ENCODE results near the gene IQCB1.
"Not testable (repeated sequence)": the region's sequence is repeated elsewhere in the genome, so short reads cannot be mapped to it uniquely, and the experiment has no call there.

IQCB1 gene

DNA sequence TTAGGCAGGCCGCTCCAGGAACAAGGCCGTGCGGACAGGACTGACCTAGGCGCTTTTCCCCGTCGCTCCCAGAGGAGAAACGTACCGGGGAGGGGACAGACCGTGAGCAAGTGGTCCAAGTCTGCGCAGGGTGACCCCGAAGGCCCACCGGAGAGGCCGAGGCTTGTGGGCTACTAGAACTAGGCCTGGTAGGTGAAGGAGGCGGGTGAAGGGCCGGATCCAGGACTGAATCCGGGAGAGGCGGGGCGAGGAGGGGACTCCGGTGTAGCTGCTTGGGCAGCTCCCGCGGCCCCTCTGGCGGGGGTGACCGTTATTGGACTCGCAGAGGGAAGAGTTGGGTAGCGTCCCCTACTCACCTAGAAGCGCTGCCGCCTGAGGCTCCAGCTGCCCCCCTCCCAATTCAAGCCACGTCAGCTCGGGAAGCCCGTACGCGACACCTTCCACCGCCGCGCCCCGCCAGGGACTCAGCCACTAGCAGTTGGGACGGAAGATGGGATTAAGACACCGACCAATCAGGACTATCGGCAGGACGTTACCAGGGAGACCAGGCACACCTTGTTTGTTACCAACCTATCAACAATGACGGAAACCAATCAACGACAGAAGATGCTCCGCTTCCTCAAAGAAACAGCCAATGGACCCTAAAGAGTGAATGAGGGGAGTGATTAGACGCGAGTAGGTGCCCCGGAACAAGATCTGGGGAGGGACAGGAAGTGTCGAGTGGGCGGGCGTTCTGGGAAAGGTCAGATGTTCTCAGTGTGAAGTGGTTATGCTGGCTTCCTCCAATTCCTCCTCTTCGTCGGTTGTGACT lies 85.4 kb downstream of the IQCB1 start, which contains the start of gene GOLGB1:
TSS of gene GOLGB1 (minus strand) at position 466 of the 811 bp plus-strand sequence. CDS start 18,770 bp downstream, outside the sequence.
- DNase-seq (ENCODE audit: low spot score in 2 of 2) = peak; percentile 85 to 89
- Mint-ChIP-seq H3K27ac (no peak within 1 kb of the TSS), H3K4me3 (no peak within 1 kb of the TSS)

GRCh38 chr3:121748680-121749275 lies 86.1 kb downstream of the IQCB1 start:
- DNase-seq (ENCODE audit: low spot score in 2 of 2) (no peak), ATAC-seq (ENCODE audit: low read depth) (peak; percentile 4)
- Mint-ChIP-seq H3K4me3 (no peak overlapping the region), H3K4me1 (peaks cover 2% of the 10 kb centered on the region), H3K36me3 (no peaks in the 10 kb centered on the region), H3K27me3 (no peaks in the 10 kb centered on the region), H3K9me3 (no peaks in the 10 kb centered on the region), H3K27ac (no peak overlapping the region)

More for the DNA sequence above, 85.4 kb downstream of the IQCB1 start, which contains the start of gene GOLGB1:
- ATAC-seq (ENCODE audit: low read depth) = peak; percentile 92
- Mint-ChIP-seq H3K9me3 (no peaks in the 10 kb centered on the region), H3K27me3 (no peaks in the 10 kb centered on the region), H3K4me1 (peaks cover 2% of the 10 kb centered on the region), H3K36me3 (no peaks in the 10 kb centered on the region)

DNA sequence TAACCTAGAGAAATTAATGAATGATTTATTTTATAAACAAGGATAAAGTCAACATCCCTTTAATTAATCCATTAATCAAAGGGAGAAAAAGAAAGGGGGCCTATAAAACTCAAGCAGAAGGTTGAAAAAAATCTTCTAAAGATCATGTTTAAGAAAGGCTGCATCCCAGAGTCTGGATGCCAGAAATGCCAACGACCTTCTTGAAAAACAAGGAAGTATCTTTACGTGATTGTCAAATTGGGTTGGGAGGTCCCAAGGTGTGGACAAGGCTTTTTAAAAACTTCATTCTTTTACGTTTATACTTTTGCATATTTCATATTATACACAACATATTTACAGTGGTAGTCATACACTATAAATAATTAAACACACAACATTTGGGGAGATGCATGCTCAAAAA lies 86.9 kb downstream of the IQCB1 start:
- Mint-ChIP-seq H3K4me1 (peaks cover 2% of the 10 kb centered on the region), H3K4me3 (no peak overlapping the region)

DNA sequence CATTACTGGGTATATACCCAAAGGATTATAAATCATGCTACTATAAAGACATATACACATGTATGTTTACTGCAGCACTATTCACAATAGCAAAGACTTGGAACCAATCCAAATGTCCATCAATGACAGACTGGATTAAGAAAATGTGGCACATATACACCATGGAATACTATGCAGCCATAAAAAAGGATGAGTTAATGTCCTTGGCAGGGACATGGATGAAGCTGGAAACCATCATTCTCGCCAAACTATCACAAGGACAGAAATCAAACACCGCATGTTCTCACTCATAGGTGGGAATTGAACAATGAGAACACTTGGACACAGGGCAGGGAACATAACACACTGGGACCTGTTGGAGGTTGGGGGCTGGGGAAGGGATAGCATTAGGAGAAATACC lies 91.8 kb downstream of the IQCB1 start:
- not testable (repeated sequence) for DNase-seq (ENCODE audit: low spot score in 2 of 2); H3K27ac Mint-ChIP-seq; H3K9me3 Mint-ChIP-seq; H3K27me3 Mint-ChIP-seq; H3K4me3 Mint-ChIP-seq; ATAC-seq (ENCODE audit: low read depth)
- peaks cover 10% of the 10 kb centered on the region for H3K4me1 Mint-ChIP-seq
- H3K36me3 Mint-ChIP-seq = peaks cover 22% of the 10 kb centered on the region

More for the DNA sequence above, 86.9 kb downstream of the IQCB1 start:
- Mint-ChIP-seq H3K27me3 (no peaks in the 10 kb centered on the region), H3K36me3 (peaks cover 3% of the 10 kb centered on the region), H3K9me3 (no peaks in the 10 kb centered on the region), H3K27ac (no peak overlapping the region)
- no peak for DNase-seq (ENCODE audit: low spot score in 2 of 2)
- no peak for ATAC-seq (ENCODE audit: low read depth)

- DNase-seq (ENCODE audit: low spot score in 2 of 2) = no peak
- Mint-ChIP-seq H3K9me3 (no peaks in the 10 kb centered on the region), H3K4me3 (no peak overlapping the region), H3K27ac (no peak overlapping the region), H3K4me1 (peaks cover 15% of the 10 kb centered on the region), H3K27me3 (no peaks in the 10 kb centered on the region), H3K36me3 (peaks cover 23% of the 10 kb centered on the region)
- no peak for ATAC-seq (ENCODE audit: low read depth)
Observed at GRCh38 chr3:121740896-121741295, 94.0 kb downstream of the IQCB1 start.

DNA sequence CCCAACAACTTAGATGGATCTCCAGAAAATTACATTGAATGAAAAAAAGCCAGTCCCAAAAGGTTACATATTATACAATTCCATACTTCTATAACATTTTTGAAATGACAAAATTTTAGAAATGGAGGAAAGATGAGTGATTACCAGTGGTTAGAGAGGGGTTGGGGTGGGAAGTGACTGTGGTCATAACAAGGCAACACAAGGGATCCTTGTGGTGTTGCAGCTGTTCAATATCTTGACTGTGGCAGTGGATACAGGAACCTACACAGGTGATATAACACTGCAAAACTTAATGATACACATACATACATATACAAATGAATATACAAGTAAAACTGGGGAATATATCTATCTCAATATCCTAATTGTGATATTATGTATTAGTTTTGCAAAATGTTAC lies 95.0 kb downstream of the IQCB1 start:
- Mint-ChIP-seq H3K9me3 (no peaks in the 10 kb centered on the region), H3K27me3 (no peaks in the 10 kb centered on the region), H3K36me3 (peaks cover 25% of the 10 kb centered on the region), H3K4me1 (peaks cover 16% of the 10 kb centered on the region), H3K27ac (no peak overlapping the region), H3K4me3 (no peak overlapping the region)
- no peak for ATAC-seq (ENCODE audit: low read depth)
- no peak for DNase-seq (ENCODE audit: low spot score in 2 of 2)

DNA sequence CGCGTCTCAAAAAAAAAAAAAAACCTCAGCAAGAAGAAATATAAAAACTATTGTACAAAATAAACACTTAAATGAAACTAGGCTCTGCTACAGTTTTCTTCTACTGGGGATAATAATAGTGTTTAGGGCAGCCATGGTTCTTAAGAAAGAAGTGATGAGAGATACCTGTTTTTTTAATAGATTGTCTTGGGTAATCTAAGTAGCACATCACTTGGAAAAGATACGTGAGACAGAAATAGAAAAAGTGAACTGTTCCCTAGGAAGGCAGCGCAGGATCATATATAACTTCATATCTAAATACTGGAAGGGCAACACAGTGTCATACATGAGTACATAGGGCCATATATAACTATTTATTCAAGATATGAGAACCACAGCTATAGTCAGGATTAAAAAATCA lies 97.2 kb downstream of the IQCB1 start:
- peaks cover 24% of the 10 kb centered on the region for H3K36me3 Mint-ChIP-seq
- no peaks in the 10 kb centered on the region for H3K9me3 Mint-ChIP-seq
- no peak overlapping the region for H3K4me3 Mint-ChIP-seq
- ATAC-seq (ENCODE audit: low read depth) (no peak), DNase-seq (ENCODE audit: low spot score in 2 of 2) (no peak)
- no peak overlapping the region for H3K27ac Mint-ChIP-seq
- H3K4me1 Mint-ChIP-seq = peaks cover 24% of the 10 kb centered on the region
- H3K27me3 Mint-ChIP-seq = no peaks in the 10 kb centered on the region

DNA sequence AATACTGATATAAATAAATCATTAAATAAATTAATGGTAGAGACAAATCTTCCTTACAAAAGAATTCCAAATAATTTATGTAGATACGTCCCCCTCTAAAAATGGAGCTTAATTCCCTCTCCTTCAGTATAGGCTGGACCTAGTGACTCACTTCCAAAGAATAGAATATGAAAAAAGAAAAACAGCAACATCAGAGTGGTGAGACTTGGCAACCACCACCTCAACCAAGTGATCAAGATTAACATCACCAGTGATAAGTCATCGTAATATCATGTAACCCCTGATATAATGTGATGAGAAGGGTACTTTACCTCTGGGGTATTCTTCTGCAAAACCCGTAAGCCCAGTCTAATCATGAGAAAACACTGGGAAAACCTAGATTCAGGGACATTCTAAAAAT lies 98.7 kb downstream of the IQCB1 start:
- ATAC-seq (ENCODE audit: low read depth) (no peak), DNase-seq (ENCODE audit: low spot score in 2 of 2) (no peak)
- Mint-ChIP-seq H3K4me1 (peaks cover 21% of the 10 kb centered on the region), H3K4me3 (no peak overlapping the region), H3K27me3 (no peaks in the 10 kb centered on the region), H3K27ac (no peak overlapping the region), H3K9me3 (no peaks in the 10 kb centered on the region), H3K36me3 (peaks cover 22% of the 10 kb centered on the region)

DNA sequence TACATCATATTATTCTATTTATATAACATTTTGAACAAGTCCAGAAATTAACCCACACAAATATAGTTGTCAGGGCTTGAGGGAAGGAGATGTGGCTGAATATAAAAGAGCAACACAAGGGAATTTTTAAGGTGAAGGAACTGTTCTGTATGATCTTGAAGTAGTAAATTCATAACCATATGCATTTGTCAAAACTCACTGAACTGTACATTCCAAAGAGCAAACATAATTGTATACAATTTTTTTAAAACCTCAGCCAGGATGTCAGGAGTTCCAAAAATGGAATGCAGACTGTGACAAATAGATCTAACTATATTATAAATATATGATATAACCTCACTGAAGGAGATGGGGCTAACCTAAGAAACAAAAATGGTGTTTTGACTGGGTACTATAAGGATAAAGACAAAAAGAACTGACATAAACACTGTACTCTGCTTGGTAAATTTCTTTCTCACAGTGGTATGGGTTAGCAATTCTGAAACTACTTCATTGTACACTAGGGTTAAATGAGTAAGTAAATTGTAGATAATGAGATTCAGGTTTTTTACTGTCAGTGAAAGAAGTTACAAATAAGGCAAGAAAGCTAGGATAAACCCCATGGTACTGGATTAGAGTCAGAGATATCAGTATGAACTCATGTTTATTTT lies 99.7 kb downstream of the IQCB1 start:
- H3K27me3 Mint-ChIP-seq = no peaks in the 10 kb centered on the region
- H3K36me3 Mint-ChIP-seq = peaks cover 23% of the 10 kb centered on the region
- H3K4me3 Mint-ChIP-seq = no peak overlapping the region
- H3K4me1 Mint-ChIP-seq = peaks cover 21% of the 10 kb centered on the region
- no peaks in the 10 kb centered on the region for H3K9me3 Mint-ChIP-seq
- ATAC-seq (ENCODE audit: low read depth) = no peak
- no peak overlapping the region for H3K27ac Mint-ChIP-seq
- DNase-seq (ENCODE audit: low spot score in 2 of 2) = no peak

- no peak for ATAC-seq (ENCODE audit: low read depth)
- Mint-ChIP-seq H3K27ac (peak overlapping the region; percentile 38), H3K36me3 (peaks cover 23% of the 10 kb centered on the region), H3K27me3 (no peaks in the 10 kb centered on the region), H3K4me3 (no peak overlapping the region), H3K4me1 (peaks cover 8% of the 10 kb centered on the region), H3K9me3 (no peaks in the 10 kb centered on the region)
- no peak for DNase-seq (ENCODE audit: low spot score in 2 of 2)
Observed at GRCh38 chr3:121730940-121731687, 103.7 kb downstream of the IQCB1 start.

- Mint-ChIP-seq H3K27ac (no peak overlapping the region), H3K36me3 (peaks cover 54% of the 10 kb centered on the region), H3K4me3 (no peak overlapping the region), H3K9me3 (no peaks in the 10 kb centered on the region), H3K4me1 (peaks cover 7% of the 10 kb centered on the region), H3K27me3 (no peaks in the 10 kb centered on the region)
- ATAC-seq (ENCODE audit: low read depth) (peak; percentile 41), DNase-seq (ENCODE audit: low spot score in 2 of 2) (no peak)
Observed at GRCh38 chr3:121724130-121724529, 110.7 kb downstream of the IQCB1 start.

GRCh38 chr3:121723485-121723884 lies 111.4 kb downstream of the IQCB1 start:
- Mint-ChIP-seq H3K27ac (no peak overlapping the region), H3K9me3 (no peaks in the 10 kb centered on the region), H3K36me3 (peaks cover 54% of the 10 kb centered on the region)

DNA sequence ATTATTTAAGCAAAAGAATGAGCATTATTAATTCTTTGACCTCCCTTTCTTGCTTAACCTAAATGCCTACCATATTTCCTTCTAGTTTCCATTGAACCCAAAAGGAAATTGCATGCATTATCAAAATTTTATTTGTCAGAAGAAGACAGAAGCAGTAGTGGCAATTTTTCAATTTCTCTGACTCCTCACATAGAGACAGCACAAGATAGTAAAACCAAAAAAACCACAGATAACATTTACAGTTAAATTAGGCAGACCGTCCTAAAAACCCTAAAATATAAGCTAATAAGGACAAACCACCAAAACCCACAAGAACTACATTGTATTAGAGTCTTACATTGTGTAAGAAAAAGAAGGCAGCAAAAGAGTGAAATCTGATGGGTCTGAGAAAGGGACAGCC lies 112.4 kb downstream of the IQCB1 start:
- H3K4me3 Mint-ChIP-seq = no peak overlapping the region
- H3K27me3 Mint-ChIP-seq = no peaks in the 10 kb centered on the region
- no peaks in the 10 kb centered on the region for H3K9me3 Mint-ChIP-seq
- DNase-seq (ENCODE audit: low spot score in 2 of 2) = no peak
- ATAC-seq (ENCODE audit: low read depth) = no peak
- H3K4me1 Mint-ChIP-seq = peaks cover 7% of the 10 kb centered on the region
- peaks cover 54% of the 10 kb centered on the region for H3K36me3 Mint-ChIP-seq
- peak overlapping the region; percentile 22 for H3K27ac Mint-ChIP-seq

More at GRCh38 chr3:121723485-121723884, 111.4 kb downstream of the IQCB1 start:
- Mint-ChIP-seq H3K4me3 (no peak overlapping the region), H3K4me1 (peaks cover 7% of the 10 kb centered on the region), H3K27me3 (no peaks in the 10 kb centered on the region)
- DNase-seq (ENCODE audit: low spot score in 2 of 2) (no peak), ATAC-seq (ENCODE audit: low read depth) (no peak)

DNA sequence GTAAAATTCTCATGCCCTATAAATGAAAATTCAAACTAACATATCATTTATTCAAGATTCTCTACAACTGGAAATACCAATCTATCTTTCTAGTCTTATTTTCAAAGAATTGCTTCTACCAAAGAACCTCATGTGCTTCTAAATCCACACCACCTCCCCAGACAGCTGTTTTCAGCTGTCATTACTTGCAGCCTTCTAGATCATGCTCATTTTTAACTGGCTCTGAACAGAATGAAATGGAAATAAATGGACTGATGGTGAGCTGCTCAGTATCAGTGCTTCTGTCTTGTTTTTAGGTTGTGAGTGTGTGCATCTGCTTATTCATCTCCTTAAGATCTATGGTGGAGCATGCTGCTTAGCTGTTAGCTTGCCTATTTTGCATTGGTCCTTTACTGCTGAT lies 114.7 kb downstream of the IQCB1 start:
- Mint-ChIP-seq H3K4me1 (peaks cover 4% of the 10 kb centered on the region), H3K4me3 (no peak overlapping the region), H3K9me3 (no peaks in the 10 kb centered on the region), H3K36me3 (peaks cover 54% of the 10 kb centered on the region), H3K27me3 (no peaks in the 10 kb centered on the region), H3K27ac (no peak overlapping the region)
- DNase-seq (ENCODE audit: low spot score in 2 of 2) (no peak), ATAC-seq (ENCODE audit: low read depth) (no peak)

All from memory B cell (primary cell).